NT2/D1 (cell line): ENCODE results near the gene BEND6.

Source experiments
- DNase-seq: peaks from one replicate; pipeline ENCODE4 v3.0.0-alpha.2; 2011; ENCODE audit warnings: low read depth, low spot score
- H3K27me3 ChIP-seq: 2 replicates; pipeline ENCODE4 v1.6.0; 2011; ENCODE audit warnings: mild to moderate bottlenecking; ENCODE audit not compliant: insufficient read length, insufficient read depth
- H3K36me3 ChIP-seq: 2 replicates; pipeline ENCODE4 v1.6.1; 2011; ENCODE audit warnings: mild to moderate bottlenecking, low read length, mixed read lengths; ENCODE audit not compliant: insufficient read depth, insufficient read length
- H3K4me1 ChIP-seq: 2 replicates; pipeline ENCODE4 v1.5.1; 2011; ENCODE audit not compliant: insufficient read depth, insufficient read length
- H3K4me3 ChIP-seq: 2 replicates; pipeline ENCODE4 v1.5.1; 2011; ENCODE audit warnings: low read depth; ENCODE audit not compliant: insufficient read length
- H3K9ac ChIP-seq: 2 replicates; pipeline ENCODE4 v1.6.0; 2011; ENCODE audit warnings: low read depth; ENCODE audit not compliant: insufficient read length
- H3K9me3 ChIP-seq: 2 replicates; pipeline ENCODE4 v1.5.1; 2011; ENCODE audit warnings: mild to moderate bottlenecking, low read length; ENCODE audit not compliant: insufficient read depth
- SUZ12 ChIP-seq: IDR thresholded peaks from 2 replicates; pipeline ENCODE4 v1.6.1; 2011; ENCODE audit not compliant: insufficient read length, insufficient read depth; ENCODE audit errors: extremely low read depth
- YY1 ChIP-seq: IDR thresholded peaks from 2 replicates; pipeline ENCODE4 v1.6.1; 2011; ENCODE audit not compliant: insufficient read length, insufficient read depth
- ZNF274 ChIP-seq: IDR thresholded peaks from 2 replicates; pipeline ENCODE4 v1.6.1; 2011; ENCODE audit warnings: mild to moderate bottlenecking, low read depth, low read length

BEND6 gene

DNA sequence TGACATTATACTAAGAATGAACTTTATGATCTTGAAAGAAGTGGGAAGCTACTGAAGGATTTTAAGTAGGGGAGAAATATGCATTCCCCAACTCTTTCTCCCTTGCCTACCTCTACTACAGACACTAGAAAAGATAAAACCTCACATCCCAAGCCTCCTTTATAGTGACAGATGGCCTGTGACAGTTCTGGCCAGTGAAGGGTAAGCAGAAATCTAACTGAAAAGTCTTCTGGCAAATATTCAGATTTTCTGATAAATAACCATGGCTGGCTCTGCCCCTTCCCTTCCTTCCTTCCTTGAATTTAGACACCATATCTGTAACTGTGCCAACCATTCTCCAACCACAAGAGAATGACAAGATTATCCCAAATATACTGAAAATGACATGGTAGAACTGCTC lies 10.2 kb upstream of the BEND6 start:
- peaks cover 14% of the 10 kb centered on the region for H3K9me3 ChIP-seq
- H3K27me3 ChIP-seq = no peaks in the 10 kb centered on the region
- no peaks in the 10 kb centered on the region for H3K4me1 ChIP-seq
- no peak for DNase-seq
- H3K9ac ChIP-seq = no peak overlapping the region
- no peak overlapping the region for H3K4me3 ChIP-seq
- no peak for TF ChIP-seq ZNF274
- no peak for TF ChIP-seq SUZ12
- no peak for TF ChIP-seq YY1
- peaks cover 12% of the 10 kb centered on the region for H3K36me3 ChIP-seq

DNA sequence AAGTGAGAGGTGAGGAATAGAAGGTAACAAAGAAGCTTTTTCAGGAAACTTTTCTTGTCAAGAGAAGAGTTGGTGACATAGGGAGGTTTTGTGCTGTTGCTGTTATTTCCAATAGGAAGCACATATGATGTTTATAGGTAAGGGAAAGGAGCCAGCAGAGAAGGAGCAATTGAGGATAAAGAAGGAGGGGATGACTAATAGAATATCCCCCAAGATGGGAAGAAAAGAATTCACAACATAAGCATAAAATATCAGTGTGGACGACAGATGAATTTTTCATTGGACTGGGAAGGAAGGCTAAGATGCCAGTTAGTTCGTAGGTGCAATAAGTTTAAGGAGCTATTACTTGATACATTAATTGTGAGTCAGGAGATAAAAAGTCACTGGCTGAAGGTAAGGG lies 8.5 kb upstream of the BEND6 start:
- no peak for DNase-seq
- no peaks in the 10 kb centered on the region for H3K4me1 ChIP-seq
- peaks cover 6% of the 10 kb centered on the region for H3K9me3 ChIP-seq
- TF ChIP-seq ZNF274 (no peak), YY1 (no peak), SUZ12 (no peak)
- no peaks in the 10 kb centered on the region for H3K27me3 ChIP-seq
- H3K36me3 ChIP-seq = peaks cover 21% of the 10 kb centered on the region
- no peak overlapping the region for H3K9ac ChIP-seq
- H3K4me3 ChIP-seq = no peak overlapping the region

DNA sequence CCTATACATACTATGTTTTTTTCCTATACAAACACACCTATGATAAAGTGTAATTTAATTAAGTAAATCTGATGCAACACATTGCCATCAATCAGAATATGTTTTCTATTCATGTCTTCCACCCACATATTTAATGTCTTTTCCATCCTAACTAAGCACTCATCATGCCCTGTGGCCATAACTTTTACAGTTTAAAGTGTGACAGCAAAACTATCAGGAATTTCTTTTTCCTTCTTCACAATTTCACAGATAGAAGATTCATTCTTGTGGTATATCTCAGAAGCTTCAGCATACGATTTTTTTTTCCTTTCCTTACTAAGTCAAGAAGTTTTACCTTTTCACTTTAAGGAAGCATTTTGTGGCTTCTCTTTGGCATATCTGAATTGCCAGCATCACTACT lies 7.0 kb upstream of the BEND6 start:
- H3K36me3 ChIP-seq = peaks cover 34% of the 10 kb centered on the region
- H3K4me3 ChIP-seq = no peak overlapping the region
- no peak for TF ChIP-seq SUZ12
- no peak for TF ChIP-seq ZNF274
- TF ChIP-seq YY1 = no peak
- peaks cover 2% of the 10 kb centered on the region for H3K27me3 ChIP-seq
- no peak overlapping the region for H3K9ac ChIP-seq
- H3K9me3 ChIP-seq = no peaks in the 10 kb centered on the region
- H3K4me1 ChIP-seq = no peaks in the 10 kb centered on the region
- DNase-seq = no peak

DNA sequence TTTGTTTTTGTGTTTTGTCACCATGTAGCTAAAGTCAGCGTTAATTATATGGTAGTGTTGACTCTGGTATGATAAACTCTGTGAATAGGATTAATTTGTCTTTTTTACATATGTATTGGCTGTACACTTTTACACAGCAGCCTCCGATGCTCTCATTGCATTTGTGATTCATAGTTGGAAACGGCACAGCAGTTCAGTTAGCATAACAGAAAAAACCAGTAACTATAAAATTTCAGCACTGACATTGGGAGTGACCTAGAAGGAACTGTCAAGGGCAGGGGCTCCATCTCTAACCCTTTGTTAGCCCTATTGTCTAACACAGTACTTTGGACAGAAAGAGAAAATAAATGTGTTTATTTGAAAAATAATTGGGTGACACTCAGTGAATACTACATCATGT lies 5.6 kb upstream of the BEND6 start:
- Histone ChIP-seq H3K9ac (no peak overlapping the region), H3K9me3 (no peaks in the 10 kb centered on the region), H3K4me1 (no peaks in the 10 kb centered on the region), H3K4me3 (no peak overlapping the region), H3K27me3 (peaks cover 15% of the 10 kb centered on the region), H3K36me3 (peaks cover 37% of the 10 kb centered on the region)
- no peak for DNase-seq
- TF ChIP-seq SUZ12 (no peak), ZNF274 (no peak)

DNA sequence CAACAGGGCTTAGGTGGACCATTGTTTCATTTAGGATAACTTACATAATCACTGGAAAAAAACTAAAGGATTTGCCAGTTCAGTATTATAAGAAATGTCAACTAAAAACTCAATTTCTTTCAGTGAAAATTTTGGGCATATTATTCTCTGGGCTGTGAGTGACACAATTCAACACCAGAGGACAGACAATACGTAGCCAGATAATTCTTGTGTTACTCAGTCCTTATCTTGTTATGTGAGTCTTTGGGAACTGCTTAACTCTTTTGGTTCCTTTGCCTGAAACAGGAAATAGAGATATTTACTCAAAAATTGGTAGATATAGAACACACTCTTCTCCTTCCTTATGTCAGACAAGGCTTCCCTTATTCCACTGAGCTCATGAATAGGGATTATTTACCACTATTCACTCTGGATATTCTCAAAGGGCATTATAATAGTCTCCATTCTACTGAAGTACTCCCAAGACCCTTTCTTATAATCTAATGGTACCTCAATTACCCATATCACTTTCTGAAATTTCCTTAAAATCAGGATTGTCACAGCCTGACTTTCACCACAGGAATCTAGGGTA lies 4.9 kb upstream of the BEND6 start:
- Histone ChIP-seq H3K9ac (no peak overlapping the region), H3K27me3 (peaks cover 17% of the 10 kb centered on the region), H3K36me3 (peaks cover 37% of the 10 kb centered on the region), H3K4me1 (no peaks in the 10 kb centered on the region), H3K9me3 (no peaks in the 10 kb centered on the region), H3K4me3 (no peak overlapping the region)
- DNase-seq = no peak
- TF ChIP-seq ZNF274 (no peak), SUZ12 (no peak), YY1 (no peak)

DNA sequence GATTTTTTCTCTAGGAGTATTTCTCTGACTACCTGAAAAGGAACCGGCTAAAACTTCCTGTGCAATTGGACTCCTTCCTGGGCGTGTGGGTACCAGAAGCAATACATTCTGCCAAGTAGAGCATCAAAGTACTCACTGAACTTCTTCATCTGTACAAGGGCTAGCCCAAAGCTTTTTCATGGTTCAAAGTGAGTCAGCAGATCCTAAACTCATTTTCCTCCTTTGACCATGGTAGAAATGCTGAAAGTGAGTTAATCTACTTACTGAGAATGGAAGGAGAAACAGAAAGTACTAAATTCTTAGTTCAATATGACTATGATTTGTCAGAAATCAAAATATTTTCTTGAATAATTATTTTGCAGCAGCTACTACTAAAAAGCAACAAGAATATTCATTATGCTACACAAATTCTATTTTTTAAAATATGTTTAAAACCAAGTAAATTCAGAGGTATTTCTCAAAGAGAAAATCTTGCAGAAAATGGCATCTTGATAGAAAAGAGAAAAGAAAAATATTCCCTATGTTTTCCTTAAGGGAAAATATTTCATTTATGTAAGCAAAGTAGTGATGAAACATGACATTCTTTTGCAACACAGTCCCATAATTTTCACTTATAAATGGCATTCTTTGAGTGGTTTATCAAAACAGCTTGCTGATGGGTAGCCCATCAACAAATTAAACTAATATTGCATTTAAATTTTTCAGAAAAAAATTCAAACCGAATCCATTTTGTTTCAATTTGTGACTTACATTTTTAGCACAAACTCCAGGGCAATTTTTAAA lies 3.7 kb upstream of the BEND6 start:
- TF ChIP-seq SUZ12 = no peak
- no peak for TF ChIP-seq YY1
- no peak for TF ChIP-seq ZNF274

DNA sequence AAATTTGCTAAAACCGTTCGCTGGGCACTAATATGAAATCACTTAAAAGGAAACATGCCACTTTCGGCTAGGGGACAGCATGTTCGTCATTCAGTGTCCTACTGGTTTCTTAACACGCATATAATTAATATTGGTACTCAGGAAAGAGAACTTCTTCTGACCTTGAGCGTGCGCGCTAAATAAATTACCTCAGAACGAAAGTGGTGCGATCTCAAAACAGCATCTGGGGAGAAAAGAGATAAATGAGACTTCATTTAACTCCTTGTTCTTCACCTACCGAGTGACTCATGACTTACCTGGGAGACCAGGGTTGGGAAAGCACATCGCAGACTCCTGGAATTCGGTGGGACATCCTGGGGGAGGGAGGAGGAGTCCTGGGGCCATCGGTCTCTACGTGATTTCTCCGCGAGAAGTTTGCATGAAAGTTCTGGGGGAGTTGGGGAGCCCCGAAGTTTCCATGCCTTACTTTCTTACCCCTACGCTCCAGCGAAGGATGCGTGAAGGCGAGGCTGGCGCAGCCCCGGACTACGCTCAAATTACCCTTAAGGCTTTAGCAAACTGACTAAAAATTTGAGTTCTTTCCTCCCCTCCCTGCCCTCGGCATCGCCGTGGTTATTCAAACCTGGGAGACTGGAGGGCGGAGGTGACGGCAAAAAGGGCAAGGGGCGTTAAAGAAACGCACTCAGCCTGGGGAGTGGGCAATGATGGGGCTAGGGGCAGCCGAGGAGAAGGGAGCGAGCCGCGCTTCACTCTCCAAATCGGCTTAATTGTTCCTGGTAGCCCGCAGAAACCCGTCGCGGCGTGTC lies 1.1 kb upstream of the BEND6 start:
- no peak for DNase-seq
- TF ChIP-seq SUZ12 = no peak
- no peak for TF ChIP-seq YY1
- no peak for TF ChIP-seq ZNF274

More for the DNA sequence above, 3.7 kb upstream of the BEND6 start:
- H3K36me3 ChIP-seq = peaks cover 37% of the 10 kb centered on the region
- H3K4me3 ChIP-seq = no peak overlapping the region
- DNase-seq = no peak
- no peak overlapping the region for H3K9ac ChIP-seq
- H3K4me1 ChIP-seq = no peaks in the 10 kb centered on the region
- no peaks in the 10 kb centered on the region for H3K9me3 ChIP-seq
- peaks cover 17% of the 10 kb centered on the region for H3K27me3 ChIP-seq

More for the DNA sequence above, 1.1 kb upstream of the BEND6 start:
- Histone ChIP-seq H3K9me3 (no peaks in the 10 kb centered on the region), H3K27me3 (peaks cover 17% of the 10 kb centered on the region), H3K9ac (peak overlapping the region; percentile 88), H3K4me1 (no peaks in the 10 kb centered on the region), H3K36me3 (peaks cover 30% of the 10 kb centered on the region), H3K4me3 (peak overlapping the region; percentile 80)
